Type B pancreatic cell (in vitro differentiated cells): ENCODE data around the gene ACTR8. TPM values are rescaled to one million over a fixed set of nuclear protein-coding genes. Genes with fewer than 3 reads are reported as not detected.
A peak's percentile ranks its signal among the peaks of the same experiment; 100 is the strongest.

Experiments used
- DNase-seq: peaks from one replicate; pipeline ENCODE4 v3.0.0; 2021; ENCODE audit warnings: mixed read lengths; ENCODE audit not compliant: unreplicated experiment; ENCODE audit errors: extremely low spot score
- H3K27ac Mint-ChIP-seq: 2 replicates; pipeline ENCODE4 v1.8.0; 2021; ENCODE audit warnings: mild to moderate bottlenecking, mixed read lengths
- H3K27me3 Mint-ChIP-seq: 2 replicates; pipeline ENCODE4 v1.8.0; 2021; ENCODE audit warnings: mixed read lengths
- H3K36me3 Mint-ChIP-seq: 2 replicates; pipeline ENCODE4 v1.8.0; 2021; ENCODE audit warnings: mixed read lengths
- H3K4me1 Mint-ChIP-seq: one replicate; pipeline ENCODE4 v1.8.0; 2021; ENCODE audit warnings: mixed read lengths; ENCODE audit not compliant: unreplicated experiment
- H3K4me3 Mint-ChIP-seq: 2 replicates; pipeline ENCODE4 v1.8.0; 2021; ENCODE audit warnings: mild to moderate bottlenecking, mixed read lengths
- H3K9me3 Mint-ChIP-seq: 2 replicates; pipeline ENCODE4 v1.8.0; 2021; ENCODE audit warnings: mixed read lengths
- total RNA-seq: library from RNA; stranded (reverse); gene quantifications from 2 replicates; pipeline ENCODE4 v1.2.1, GENCODE V29; 2021; ENCODE audit warnings: low replicate concordance
- TF ChIP-seq, protein P1 (sequence below): fragments of 200-600 bp; sonication (generic); conservative IDR thresholded peaks from 2 replicates; pipeline ENCODE4 v1.5.0; 2021; ENCODE audit warnings: antibody characterized with exemption, mild to moderate bottlenecking

Gene ACTR8
- total RNA-seq, 1 donor from 2014 or later: 46.7 TPM

- Mint-ChIP-seq H3K27me3 (peaks cover 18% of the 10 kb centered on the region), H3K36me3 (peaks cover 5% of the 10 kb centered on the region), H3K27ac (peak overlapping the region; percentile 73), H3K4me3 (peak overlapping the region; percentile 75), H3K9me3 (no peaks in the 10 kb centered on the region), H3K4me1 (peaks cover 30% of the 10 kb centered on the region)
- no peak for DNase-seq
- TF ChIP-seq, protein P1, sequence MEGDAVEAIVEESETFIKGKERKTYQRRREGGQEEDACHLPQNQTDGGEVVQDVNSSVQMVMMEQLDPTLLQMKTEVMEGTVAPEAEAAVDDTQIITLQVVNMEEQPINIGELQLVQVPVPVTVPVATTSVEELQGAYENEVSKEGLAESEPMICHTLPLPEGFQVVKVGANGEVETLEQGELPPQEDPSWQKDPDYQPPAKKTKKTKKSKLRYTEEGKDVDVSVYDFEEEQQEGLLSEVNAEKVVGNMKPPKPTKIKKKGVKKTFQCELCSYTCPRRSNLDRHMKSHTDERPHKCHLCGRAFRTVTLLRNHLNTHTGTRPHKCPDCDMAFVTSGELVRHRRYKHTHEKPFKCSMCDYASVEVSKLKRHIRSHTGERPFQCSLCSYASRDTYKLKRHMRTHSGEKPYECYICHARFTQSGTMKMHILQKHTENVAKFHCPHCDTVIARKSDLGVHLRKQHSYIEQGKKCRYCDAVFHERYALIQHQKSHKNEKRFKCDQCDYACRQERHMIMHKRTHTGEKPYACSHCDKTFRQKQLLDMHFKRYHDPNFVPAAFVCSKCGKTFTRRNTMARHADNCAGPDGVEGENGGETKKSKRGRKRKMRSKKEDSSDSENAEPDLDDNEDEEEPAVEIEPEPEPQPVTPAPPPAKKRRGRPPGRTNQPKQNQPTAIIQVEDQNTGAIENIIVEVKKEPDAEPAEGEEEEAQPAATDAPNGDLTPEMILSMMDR: no peak
Measured at GRCh38 chr3:53844262-53845102, 37.5 kb downstream of the ACTR8 start.

DNA sequence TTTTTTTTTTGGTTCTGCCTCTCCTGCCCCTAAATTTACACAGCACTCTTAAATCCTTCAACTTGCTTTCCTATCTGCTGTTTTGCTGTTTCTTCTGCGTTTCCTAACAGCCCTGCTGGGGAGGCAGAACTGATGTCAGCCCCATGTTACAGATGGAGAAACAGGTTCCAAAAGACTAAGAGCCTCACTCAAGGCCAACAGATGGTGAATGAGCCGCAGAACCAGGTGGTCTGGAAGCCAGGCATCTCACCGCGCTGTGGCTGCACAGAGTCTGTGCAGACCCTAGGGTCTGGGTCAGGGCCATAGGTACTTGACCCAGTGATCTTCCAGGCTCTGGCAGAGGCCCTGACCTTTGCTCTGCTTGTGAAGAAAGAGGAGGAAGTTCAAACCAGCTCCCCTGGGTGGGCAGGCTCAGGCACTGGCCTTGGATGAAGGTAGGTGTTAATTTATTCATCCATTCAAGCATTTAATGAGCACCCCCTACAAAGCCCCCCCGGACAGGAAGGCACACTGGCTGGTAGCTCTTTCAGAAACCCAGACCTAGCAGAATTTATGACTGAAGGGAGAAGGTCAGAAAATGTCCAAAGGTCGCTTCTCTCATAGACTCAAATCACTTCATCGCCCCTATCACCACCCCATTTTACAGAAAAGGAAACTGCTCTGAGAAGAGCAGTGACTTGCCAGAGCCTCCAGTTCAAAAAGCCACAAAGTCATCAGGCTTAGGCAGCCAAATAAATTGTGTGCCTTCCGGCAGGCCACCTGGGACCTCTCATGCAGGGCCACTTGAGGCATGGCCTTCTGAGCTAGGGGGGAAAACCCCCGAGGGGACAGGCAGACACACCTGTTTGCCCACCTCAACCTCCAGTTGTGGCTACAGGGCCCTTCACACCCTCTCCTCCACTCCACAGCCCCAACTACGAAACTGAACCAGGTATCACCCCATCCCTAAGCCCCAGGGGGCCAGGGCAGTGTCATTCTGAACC, 38.5 kb downstream of the ACTR8 start:
- peaks cover 30% of the 10 kb centered on the region for H3K4me1 Mint-ChIP-seq
- no peak for DNase-seq
- H3K9me3 Mint-ChIP-seq: no peaks in the 10 kb centered on the region
- peaks cover 14% of the 10 kb centered on the region for H3K27me3 Mint-ChIP-seq
- peak overlapping the region; percentile 29 for H3K27ac Mint-ChIP-seq
- no peaks in the 10 kb centered on the region for H3K36me3 Mint-ChIP-seq
- TF ChIP-seq, protein P1: no peak
- H3K4me3 Mint-ChIP-seq: peak overlapping the region; percentile 28

DNA sequence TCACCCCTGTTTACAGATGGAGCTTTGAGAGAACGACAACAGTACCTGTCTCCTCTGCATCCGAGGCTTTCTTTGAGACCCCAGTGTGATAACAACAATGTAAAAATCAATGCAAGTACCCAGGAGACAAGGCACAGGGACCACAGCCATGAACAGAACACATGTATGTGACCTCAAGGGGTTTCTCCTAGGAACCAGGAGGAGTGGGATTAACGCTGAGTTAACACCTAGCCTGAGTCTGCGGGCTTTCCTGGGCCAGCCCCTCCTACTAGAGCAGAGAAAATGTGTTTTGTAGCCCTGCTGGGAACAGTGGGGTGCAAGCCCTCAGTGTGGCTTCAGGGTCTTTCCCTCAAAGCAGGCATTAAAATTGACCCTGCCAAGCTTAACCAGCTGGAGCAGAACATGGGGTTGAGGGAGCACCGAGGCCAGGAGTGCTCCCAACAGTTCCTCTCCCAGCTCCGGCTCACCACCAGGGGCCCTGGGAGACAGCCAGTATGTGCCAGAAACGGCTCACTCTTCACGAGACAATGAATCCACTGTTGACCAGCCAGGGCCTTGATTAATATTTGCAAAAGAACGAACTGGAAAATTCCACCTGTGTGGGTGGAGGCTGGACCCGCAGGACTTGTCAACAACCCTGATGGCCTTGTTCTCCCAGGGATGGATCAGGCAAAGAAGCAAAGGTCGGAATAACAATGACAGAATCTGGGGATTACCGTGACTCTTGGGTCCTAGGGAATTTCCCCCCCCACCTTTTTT, 39.3 kb downstream of the ACTR8 start:
- Mint-ChIP-seq H3K36me3 (no peaks in the 10 kb centered on the region), H3K4me1 (peaks cover 30% of the 10 kb centered on the region), H3K4me3 (peak overlapping the region; percentile 70), H3K9me3 (no peaks in the 10 kb centered on the region), H3K27me3 (peaks cover 11% of the 10 kb centered on the region), H3K27ac (no peak overlapping the region)
- TF ChIP-seq, protein P1: peak; percentile 64
- DNase-seq: no peak

- H3K36me3 Mint-ChIP-seq: no peaks in the 10 kb centered on the region
- no peak for DNase-seq
- no peak overlapping the region for H3K27ac Mint-ChIP-seq
- H3K4me1 Mint-ChIP-seq: peaks cover 30% of the 10 kb centered on the region
- H3K4me3 Mint-ChIP-seq: no peak overlapping the region
- no peaks in the 10 kb centered on the region for H3K9me3 Mint-ChIP-seq
- H3K27me3 Mint-ChIP-seq: peaks cover 3% of the 10 kb centered on the region
- TF ChIP-seq, protein P1: no peak
Measured at GRCh38 chr3:53841296-53841695, 40.7 kb downstream of the ACTR8 start.

- TF ChIP-seq, protein P1: no peak
Measured at GRCh38 chr3:53837331-53837730, 44.6 kb downstream of the ACTR8 start.

More at GRCh38 chr3:53837331-53837730, 44.6 kb downstream of the ACTR8 start:
- H3K27ac Mint-ChIP-seq: no peak overlapping the region
- DNase-seq: no peak
- H3K4me3 Mint-ChIP-seq: no peak overlapping the region
- H3K9me3 Mint-ChIP-seq: no peaks in the 10 kb centered on the region
- peaks cover 5% of the 10 kb centered on the region for H3K4me1 Mint-ChIP-seq
- H3K27me3 Mint-ChIP-seq: no peaks in the 10 kb centered on the region
- H3K36me3 Mint-ChIP-seq: peaks cover 4% of the 10 kb centered on the region
